MV-4-11 (cell line): Measurements from ENCODE around the gene RNF25.

Experiments
- DNase-seq: peaks from one replicate; lab custom pipeline; 2025; lab: John Stamatoyannopoulos, UW

The RNF25 gene

GRCh38 chr2:218626369-218626768 is 45.4 kb downstream of the RNF25 start:
- no peak for DNase-seq

DNA sequence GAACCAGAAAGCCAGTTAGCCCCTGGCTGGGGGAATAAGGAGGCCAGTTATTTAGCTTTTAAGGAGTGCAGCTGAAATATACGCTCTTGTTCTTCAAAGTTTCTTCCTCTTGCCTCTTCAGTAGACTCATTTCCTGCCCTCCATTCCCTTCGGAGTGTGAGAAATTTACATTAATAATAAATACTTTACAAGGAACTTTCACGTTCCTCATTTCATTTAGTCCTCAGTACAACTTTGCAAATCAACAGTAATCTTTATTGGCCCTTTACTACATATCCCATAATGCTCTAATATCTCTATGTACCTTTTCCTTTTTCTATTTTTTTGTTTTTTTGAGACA is 48.5 kb downstream of the RNF25 start:
- DNase-seq, result no peak

GRCh38 chr2:218622606-218623365 is 49.0 kb downstream of the RNF25 start:
- DNase-seq, result no peak

DNA sequence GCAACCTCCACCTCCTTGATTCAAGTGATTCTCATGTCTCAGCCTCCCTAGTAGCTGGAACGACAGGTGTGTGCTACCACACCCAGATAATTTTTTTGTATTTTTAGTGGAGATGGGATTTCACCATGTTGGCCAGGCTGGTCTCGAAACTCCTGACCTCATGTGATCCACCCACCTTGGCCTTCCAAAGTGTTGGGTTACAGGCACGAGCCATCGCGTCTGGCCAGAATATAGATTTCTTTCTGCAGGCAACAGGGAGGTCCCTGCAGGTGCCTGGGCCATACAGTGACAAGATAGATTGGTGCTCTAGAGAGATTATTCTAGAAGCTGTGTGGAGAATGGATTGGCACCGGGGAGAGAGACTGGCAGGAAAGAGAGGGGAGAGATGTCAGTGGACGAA is 50.8 kb downstream of the RNF25 start:
- no peak for DNase-seq

- DNase-seq, result no peak
Measured at GRCh38 chr2:218618102-218618860, 53.5 kb downstream of the RNF25 start.

- no peak for DNase-seq
Measured at GRCh38 chr2:218615868-218616315, 55.9 kb downstream of the RNF25 start.
